Thymus (tissue), 11 donors: ENCODE measurements around the gene PPP1R2C. TPM values are rescaled to one million over a fixed set of nuclear protein-coding genes. Genes with fewer than 3 reads are reported as not detected.

Experiments
- DNase-seq, 9 donors: peaks; one replicate each; pipeline ENCODE4 v3.0.0-alpha.2; 2013; ENCODE audit warnings: low spot score in 9 of 9, low read depth in 6 of 9, missing footprints in 1 of 9
- H3K27ac ChIP-seq, 2 donors: one replicate each; pipeline ENCODE4 v1.5.1; 2013; ENCODE audit warnings: control low read depth in 1 of 2, low read depth in 1 of 2, low read length in 1 of 2, mild to moderate bottlenecking in 1 of 2, moderate library complexity in 1 of 2
- H3K27me3 ChIP-seq, 2 donors: one replicate each; pipeline ENCODE4 v1.5.1; 2013; ENCODE audit warnings: low read length in 1 of 2; ENCODE audit not compliant: control insufficient read depth in 2 of 2, insufficient read depth in 1 of 2
- H3K36me3 ChIP-seq, 2 donors: one replicate each; pipeline ENCODE4 v1.5.1; 2013; ENCODE audit warnings: low read length in 1 of 2, mild to moderate bottlenecking in 1 of 2, moderate library complexity in 1 of 2; ENCODE audit not compliant: control insufficient read depth in 2 of 2, insufficient read depth in 2 of 2
- H3K4me1 ChIP-seq, 2 donors: one replicate each; pipeline ENCODE4 v1.5.1; 2013; ENCODE audit warnings: low read length in 2 of 2; ENCODE audit not compliant: control insufficient read depth in 2 of 2, insufficient read depth in 2 of 2
- H3K4me3 ChIP-seq, 2 donors: one replicate each; pipeline ENCODE4 v1.5.1; 2013; ENCODE audit warnings: low read length in 2 of 2, control low read depth in 1 of 2, mild to moderate bottlenecking in 1 of 2
- H3K9me3 ChIP-seq, 2 donors: one replicate each; pipeline ENCODE4 v1.5.1; 2013; ENCODE audit warnings: low read length in 1 of 2, mild to moderate bottlenecking in 1 of 2; ENCODE audit not compliant: control insufficient read depth in 2 of 2, insufficient read depth in 1 of 2
- WGBS: extraction: QIAGEN DNeasy Blood & Tissue Kit; methylation state at CpG from one replicate; pipeline ENCODE4 v1.1.7; 2013; 5-methylcytosine and 5-hydroxymethylcytosine counted together
- polyA plus RNA-seq: library from polyadenylated mRNA; stranded (reverse); fragments of 200-250 nt; gene quantifications from one replicate; pipeline ENCODE4 v1.2.3, GENCODE V29; 2013
- total RNA-seq: library from RNA; stranded (reverse); fragments of 120-200 nt; gene quantifications from one replicate; pipeline ENCODE4 v1.2.4, GENCODE V29; 2013
- donor health status: healthy.

Gene PPP1R2C
- total and polyA plus RNA-seq, 2 donors, result not detected

DNA sequence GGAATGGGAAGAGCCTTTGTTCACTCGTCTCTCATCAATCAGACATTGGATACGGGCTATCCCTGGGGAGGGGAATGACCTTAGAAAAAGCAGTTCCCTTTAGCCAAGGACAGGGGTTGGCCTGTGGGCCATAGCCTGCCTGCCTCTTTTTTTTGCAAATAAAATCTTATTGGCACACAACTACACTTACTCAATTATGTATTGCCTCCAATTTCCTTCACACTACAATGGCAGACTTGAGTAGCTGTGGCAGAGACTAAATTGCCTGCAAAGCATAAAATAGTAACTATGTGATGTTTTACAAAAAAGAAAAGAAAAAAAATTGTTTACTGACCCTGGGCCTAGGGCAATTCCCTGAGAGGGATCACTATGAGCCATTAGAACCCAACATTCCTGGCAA is 23.4 kb downstream of the PPP1R2C start:
- 96% methylated on average over 2 of the region's 2 CpGs for WGBS
- Histone ChIP-seq H3K9me3 (no peaks in the 10 kb centered on the region), H3K4me1 (peaks cover 0 to 4% of the 10 kb centered on the region in 2 donors), H3K27me3 (no peaks in the 10 kb centered on the region), H3K27ac (no peak overlapping the region), H3K36me3 (no peaks in the 10 kb centered on the region), H3K4me3 (no peak overlapping the region)
- DNase-seq, result no peak

DNA sequence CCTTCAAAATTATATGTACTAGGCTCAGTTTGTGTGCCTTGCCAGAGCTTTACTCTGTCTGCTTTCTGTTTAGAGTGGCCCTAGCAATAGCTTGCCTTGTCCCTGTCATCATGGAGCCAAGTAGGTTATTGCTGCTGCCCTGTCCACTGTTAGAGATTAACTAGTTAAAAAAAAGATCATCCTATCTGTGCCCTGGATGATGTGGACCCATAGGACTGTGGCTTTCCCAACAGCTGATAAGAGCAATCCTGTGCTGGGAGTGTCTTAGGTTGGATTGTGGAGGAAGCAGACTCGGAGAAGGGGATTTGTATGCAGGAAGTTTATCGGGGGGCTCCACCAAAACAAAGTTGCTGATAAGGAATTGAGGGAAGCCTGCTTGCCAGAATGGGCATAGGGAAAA is 23.8 kb downstream of the PPP1R2C start:
- Histone ChIP-seq H3K9me3 (no peaks in the 10 kb centered on the region), H3K4me1 (peaks cover 0 to 4% of the 10 kb centered on the region in 2 donors), H3K36me3 (no peaks in the 10 kb centered on the region), H3K27ac (no peak overlapping the region), H3K4me3 (no peak overlapping the region), H3K27me3 (no peaks in the 10 kb centered on the region)
- no peak for DNase-seq
- 97% methylated on average over 2 of the region's 2 CpGs for WGBS

DNA sequence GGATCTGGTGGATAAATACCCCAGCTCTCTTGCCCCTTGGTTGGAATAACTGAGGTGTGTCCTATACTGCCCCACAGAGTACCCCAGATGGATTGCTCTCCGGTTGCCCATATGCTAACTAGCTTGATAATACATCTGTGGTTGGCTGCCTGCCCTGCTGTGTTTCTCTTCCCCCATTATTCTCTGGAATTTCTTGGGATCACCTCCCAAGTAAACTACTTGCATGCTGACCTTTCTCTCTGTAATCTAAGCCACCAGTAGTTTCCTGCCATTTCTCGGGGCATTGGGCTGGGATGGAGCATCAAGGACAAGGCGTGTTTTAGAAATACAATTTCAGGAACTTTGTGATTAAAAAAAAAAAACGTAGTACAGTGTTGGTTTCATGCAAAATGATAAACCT is 25.2 kb downstream of the PPP1R2C start:
- no peaks in the 10 kb centered on the region for H3K36me3 ChIP-seq
- DNase-seq, result no peak
- no peaks in the 10 kb centered on the region for H3K27me3 ChIP-seq
- H3K9me3 ChIP-seq, result no peaks in the 10 kb centered on the region
- WGBS, result 90% methylated on average over 4 of the region's 4 CpGs
- H3K27ac ChIP-seq, result no peak overlapping the region
- H3K4me3 ChIP-seq, result no peak overlapping the region
- peaks cover 0 to 4% of the 10 kb centered on the region in 2 donors for H3K4me1 ChIP-seq

DNA sequence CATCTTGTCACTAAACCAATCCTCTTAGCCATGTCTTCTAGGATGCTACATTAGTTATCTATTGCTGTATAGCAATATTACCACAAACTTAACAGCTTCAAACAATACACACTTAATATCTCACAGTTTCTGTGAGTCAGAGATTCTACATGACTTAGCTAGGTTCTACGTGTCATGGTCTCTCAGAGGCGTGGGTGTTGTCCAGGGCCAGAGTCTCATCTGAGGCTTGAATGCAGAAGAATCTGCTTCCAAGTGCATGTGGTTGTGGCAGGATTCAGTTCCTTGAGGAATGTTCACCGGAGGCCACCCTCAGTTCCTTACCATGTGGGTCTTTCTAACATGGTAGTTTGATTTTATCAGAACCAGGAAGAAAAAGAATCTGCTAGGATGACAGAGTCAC is 26.4 kb downstream of the PPP1R2C start:
- DNase-seq, result no peak
- H3K27ac ChIP-seq, result no peak overlapping the region
- no peaks in the 10 kb centered on the region for H3K36me3 ChIP-seq
- no peaks in the 10 kb centered on the region for H3K9me3 ChIP-seq
- H3K4me1 ChIP-seq, result peaks cover 0 to 4% of the 10 kb centered on the region in 2 donors
- WGBS, result 99% methylated on average over 3 of the region's 3 CpGs
- no peak overlapping the region for H3K4me3 ChIP-seq
- H3K27me3 ChIP-seq, result no peaks in the 10 kb centered on the region

DNA sequence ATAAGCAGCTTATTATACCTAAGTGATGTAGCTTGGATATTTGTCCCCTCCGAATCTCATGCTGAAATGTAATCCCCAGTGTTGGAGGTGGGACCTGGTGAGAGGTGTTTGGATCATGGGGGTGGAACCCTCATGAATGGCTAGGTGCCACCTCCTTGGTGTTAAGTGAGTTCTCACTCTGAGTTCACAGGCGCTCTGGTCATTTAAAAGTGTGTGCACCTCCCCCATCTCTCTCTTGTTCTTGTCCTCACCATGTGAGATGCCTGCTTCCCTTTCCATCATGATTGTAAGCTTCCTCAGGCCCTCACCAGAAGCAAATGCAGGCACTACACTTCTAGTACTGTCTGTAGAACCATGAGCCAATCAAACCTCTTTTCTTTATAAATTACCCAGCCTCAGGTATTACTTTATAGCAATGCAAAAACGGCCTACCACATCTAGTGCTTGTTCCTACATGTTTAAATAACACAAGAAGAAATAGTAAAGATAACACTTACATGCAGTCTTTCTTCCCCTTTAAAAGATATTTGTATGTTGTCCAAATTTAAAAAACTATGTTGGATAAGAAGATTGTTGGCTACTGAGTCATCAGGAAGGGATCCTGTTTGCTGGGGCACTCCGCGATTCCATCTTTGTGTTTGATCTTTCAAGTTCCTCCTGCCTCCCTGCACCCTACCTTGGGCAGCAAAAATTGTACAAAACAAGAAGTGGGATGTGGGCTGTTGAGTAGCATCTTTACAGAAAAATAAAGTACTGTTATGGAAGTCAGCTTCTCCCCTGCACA is 29.7 kb downstream of the PPP1R2C start:
- H3K27ac ChIP-seq, result no peak overlapping the region
- no peak for DNase-seq
- H3K4me3 ChIP-seq, result no peak overlapping the region
- 98% methylated on average over 5 of the region's 5 CpGs for WGBS
- no peaks in the 10 kb centered on the region for H3K4me1 ChIP-seq
- H3K9me3 ChIP-seq, result no peaks in the 10 kb centered on the region
- H3K27me3 ChIP-seq, result no peaks in the 10 kb centered on the region
- no peaks in the 10 kb centered on the region for H3K36me3 ChIP-seq

DNA sequence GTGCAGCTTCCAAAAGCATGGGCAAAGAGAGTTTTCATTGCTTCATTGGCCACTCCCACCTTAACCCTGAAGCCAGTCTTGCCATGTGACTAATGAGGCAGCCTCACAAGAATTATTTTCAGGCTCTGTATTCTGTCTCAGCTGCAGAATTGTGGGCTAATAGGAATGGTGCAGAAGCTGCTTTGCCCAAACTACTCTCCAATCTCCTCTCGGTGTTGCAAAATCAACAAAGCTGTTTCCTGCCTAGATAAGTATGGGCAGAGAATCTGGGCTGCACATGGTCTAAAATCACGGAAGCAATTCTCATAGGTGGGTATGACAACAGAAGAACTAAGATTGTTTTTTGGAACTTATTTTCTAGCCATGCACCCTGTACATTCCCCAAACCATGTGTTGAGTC is 31.4 kb downstream of the PPP1R2C start:
- whole genome bisulfite sequencing, result 69% methylated on average over 2 of the region's 2 CpGs
- no peaks in the 10 kb centered on the region for H3K4me1 ChIP-seq
- DNase-seq, result no peak
- no peaks in the 10 kb centered on the region for H3K27me3 ChIP-seq
- H3K4me3 ChIP-seq, result no peak overlapping the region
- H3K36me3 ChIP-seq, result no peaks in the 10 kb centered on the region
- no peak overlapping the region for H3K27ac ChIP-seq
- H3K9me3 ChIP-seq, result no peaks in the 10 kb centered on the region

DNA sequence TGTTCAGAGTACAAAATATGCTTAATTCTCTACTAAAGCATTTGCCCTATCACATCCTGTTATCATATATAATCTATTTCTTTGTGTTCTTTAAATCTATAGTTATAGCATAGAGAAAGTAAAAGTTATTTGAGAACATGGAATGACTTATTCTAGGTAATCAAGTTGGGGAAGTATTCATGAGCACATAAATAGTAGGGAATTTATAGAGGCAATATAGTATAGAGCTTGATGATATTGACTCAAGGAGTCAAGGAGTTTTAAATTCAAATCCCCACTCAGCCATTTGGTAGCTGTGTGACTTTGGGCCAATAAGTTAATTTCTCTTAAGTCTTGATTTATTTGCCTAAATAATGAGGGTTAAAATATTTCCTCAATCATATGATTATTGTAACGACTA is 37.5 kb downstream of the PPP1R2C start:
- no peak for DNase-seq
- Histone ChIP-seq H3K4me3 (no peak overlapping the region), H3K36me3 (no peaks in the 10 kb centered on the region), H3K9me3 (no peaks in the 10 kb centered on the region), H3K4me1 (peaks cover 6 to 10% of the 10 kb centered on the region in 2 donors), H3K27me3 (no peaks in the 10 kb centered on the region), H3K27ac (no peak overlapping the region)
- WGBS, result 98% methylated on average over 1 of the region's 1 CpG

DNA sequence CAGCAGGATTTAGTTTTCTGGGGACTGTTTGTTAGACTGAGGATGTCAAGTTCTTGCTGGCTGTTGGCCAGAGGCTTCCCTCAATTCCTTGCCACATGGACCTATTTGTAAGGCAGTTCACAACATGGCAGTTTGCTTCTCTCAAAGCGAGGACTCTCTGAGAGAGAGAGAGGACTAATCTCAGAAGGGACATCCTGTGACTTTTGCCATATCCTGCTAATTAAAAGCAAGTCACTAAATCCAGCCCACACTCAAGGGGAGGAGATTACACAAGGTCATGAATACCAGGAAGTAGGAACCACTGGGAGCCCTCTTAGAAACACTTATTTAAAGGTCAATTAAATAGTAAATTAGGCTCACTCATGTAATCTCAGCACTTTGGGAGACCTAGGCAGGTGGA is 38.2 kb downstream of the PPP1R2C start:
- Histone ChIP-seq H3K4me3 (no peak overlapping the region), H3K27ac (peak overlapping the region in 1 of 2 donors; percentile 60), H3K27me3 (no peaks in the 10 kb centered on the region), H3K9me3 (no peaks in the 10 kb centered on the region), H3K36me3 (no peaks in the 10 kb centered on the region), H3K4me1 (peaks cover 6 to 10% of the 10 kb centered on the region in 2 donors)
- DNase-seq, result no peak
- WGBS, result 96% methylated on average over 1 of the region's 1 CpG

DNA sequence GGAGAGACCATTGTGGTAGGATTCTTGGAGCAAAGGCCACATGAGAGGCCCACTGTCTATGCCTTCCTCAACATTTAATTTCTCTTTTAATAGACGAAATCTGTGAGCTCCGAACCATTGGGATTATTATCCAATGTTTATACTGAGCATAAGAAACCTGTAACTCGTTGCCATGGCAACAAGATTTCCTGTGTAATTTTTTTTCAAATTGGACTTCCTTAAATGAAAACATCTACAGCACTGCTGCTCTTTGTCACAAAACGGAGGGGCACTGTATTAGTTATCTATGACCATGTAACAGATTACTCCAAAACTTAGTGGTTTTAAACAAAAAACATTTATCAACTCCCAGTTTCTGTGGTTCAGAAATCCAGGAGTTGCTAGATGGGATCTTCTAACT is 38.7 kb downstream of the PPP1R2C start:
- H3K36me3 ChIP-seq, result no peaks in the 10 kb centered on the region
- DNase-seq, result peak in 5 of 9 donors; percentile 15 to 74 (median 25)
- H3K4me3 ChIP-seq, result no peak overlapping the region
- peak overlapping the region in 1 of 2 donors; percentile 60 for H3K27ac ChIP-seq
- peaks cover 6 to 10% of the 10 kb centered on the region in 2 donors for H3K4me1 ChIP-seq
- no peaks in the 10 kb centered on the region for H3K27me3 ChIP-seq
- no peaks in the 10 kb centered on the region for H3K9me3 ChIP-seq
- 14% methylated on average over 4 of the region's 4 CpGs for WGBS
